K562 (cell line): Measurements from ENCODE around the gene EVI5. TPM values are rescaled to one million over a fixed set of nuclear protein-coding genes. Genes with fewer than 3 reads are reported as not detected.
"Not testable (repeated sequence)": the region's sequence is repeated elsewhere in the genome, so short reads cannot be mapped to it uniquely, and the experiment has no call there.

ENCODE experiments used
- ATAC-seq: fragments of 200-7000 bp; cut with Tn5 transposase; 3 replicates; pipeline ENCODE4 v1.9.1; 2020; ENCODE audit warnings: moderate library complexity
- BruUV-seq: library from RNA; stranded (reverse); fragments of 400-500 nt; replicated peaks from 2 replicates; lab custom pipeline; 2021; lab: Mats Ljungman, UMichigan
- CTCF ChIA-PET: fragments of 300-600 bp; formaldehyde crosslinking; extraction: SDS; loops from one replicate; lab custom pipeline; 2021; ENCODE audit warnings: low intra/inter-chr PET ratio; lab: Yijun Ruan, JAX
- POLR2A ChIA-PET: fragments of 300-600, 350-650 bp; sonication (Branson Sonifier 250); formaldehyde crosslinking; extraction: SDS; loops from one replicate; lab custom pipeline; 2021; ENCODE audit warnings: antibody characterized with exemption, inconsistent platforms; lab: Yijun Ruan, JAX
- DNase-seq, 4 experiments: peaks; one replicate each; pipeline versions ENCODE4 v3.0.0 to v3.0.0-alpha.2; 2011 to 2018; ENCODE audit warnings: low spot score in 3 of 4, mixed read lengths in 3 of 4; ENCODE audit errors: extremely low read depth in 1 of 4
- FAIRE-seq: peaks from 2 replicates; lab custom pipeline; 2011; peaks lifted over from hg19 to GRCh38; lab: Jason Lieb, UNC
- H2AFZ ChIP-seq: 2 replicates; pipeline ENCODE4 v1.6.0; 2011; ENCODE audit warnings: low read depth, low read length, control low read depth, inconsistent platforms
- H3K27ac ChIP-seq: fragments of 200-600 bp; 3 replicates; pipeline ENCODE4 v1.8.0; 2011; ENCODE audit warnings: low read depth, mild to moderate bottlenecking, control low read depth, inconsistent platforms, low read length, moderate library complexity, mixed read lengths; ENCODE audit errors: extremely low read depth
- H3K27me3 ChIP-seq, 2 experiments: fragments of 300-600 bp in 1 of 2; 2 replicates in 1 of 2; 3 replicates in 1 of 2; pipeline versions ENCODE4 v1.6.0 to v1.8.0; 2011; ENCODE audit warnings: inconsistent platforms in 2 of 2, low read length in 2 of 2, mild to moderate bottlenecking in 1 of 2, mixed read lengths in 1 of 2, moderate library complexity in 1 of 2; ENCODE audit not compliant: control insufficient read depth in 2 of 2, insufficient read depth in 2 of 2
- H3K36me3 ChIP-seq: fragments of 300-600 bp; 3 replicates; pipeline ENCODE4 v1.8.0; 2011; ENCODE audit warnings: mild to moderate bottlenecking, low read length, inconsistent platforms; ENCODE audit not compliant: control insufficient read depth, insufficient read depth
- H3K4me1 ChIP-seq, 2 experiments: fragments of 200-600 bp in 1 of 2; replicated peaks in 1 of 2; 2 replicates in 1 of 2; 3 replicates in 1 of 2; pipeline versions ENCODE4 v1.5.1 to v1.8.0; 2011; ENCODE audit warnings: inconsistent platforms in 2 of 2, low read length in 2 of 2, mild to moderate bottlenecking in 1 of 2, mixed read lengths in 1 of 2, moderate library complexity in 1 of 2; ENCODE audit not compliant: control insufficient read depth in 2 of 2, insufficient read depth in 2 of 2
- H3K4me2 ChIP-seq: 2 replicates; pipeline ENCODE4 v1.6.1; 2011; ENCODE audit warnings: low read length, control low read depth, inconsistent platforms, mixed read lengths; ENCODE audit not compliant: insufficient read depth
- H3K4me3 ChIP-seq: fragments of 200-600 bp; sonication (generic), shearing (Covaris generic); 2 replicates; pipeline ENCODE4 v1.5.1; 2016; ENCODE audit warnings: control low read depth, inconsistent platforms
- H3K79me2 ChIP-seq: fragments of 200-600 bp; 3 replicates; pipeline ENCODE4 v1.8.0; 2011; ENCODE audit warnings: low read length, inconsistent platforms; ENCODE audit not compliant: control insufficient read depth, insufficient read depth
- H3K9ac ChIP-seq, 2 experiments: 2 replicates each; pipeline versions ENCODE4 v1.6.0 to v1.6.1; 2011; ENCODE audit warnings: low read depth in 2 of 2, low read length in 2 of 2, control low read depth in 1 of 2, inconsistent platforms in 1 of 2, mild to moderate bottlenecking in 1 of 2, mixed read lengths in 1 of 2; ENCODE audit not compliant: insufficient read depth in 1 of 2
- H3K9me1 ChIP-seq: one replicate; pipeline ENCODE4 v1.6.0; 2011; ENCODE audit warnings: inconsistent platforms, mild to moderate bottlenecking, low read length, moderate library complexity; ENCODE audit not compliant: control insufficient read depth, insufficient read depth
- H3K9me3 ChIP-seq: replicated peaks from 2 replicates; pipeline ENCODE4 v1.5.1; 2011; ENCODE audit warnings: low read depth, low read length, inconsistent platforms; ENCODE audit not compliant: control insufficient read depth, insufficient read depth
- H4K20me1 ChIP-seq: replicated peaks from 2 replicates; pipeline ENCODE4 v1.6.1; 2011; ENCODE audit warnings: low read length, inconsistent platforms, mixed read lengths; ENCODE audit not compliant: control insufficient read depth, insufficient read depth
- CTCF ChIP-seq, 3 experiments: IDR thresholded peaks in 2 of 3; conservative IDR thresholded peaks in 1 of 3; 2 replicates each; pipeline ENCODE4 v1.5.1; 2011 to 2012; ENCODE audit warnings: low read length in 3 of 3, mild to moderate bottlenecking in 3 of 3, control low read depth in 2 of 3, improper control_type of control experiment in 1 of 3, inconsistent platforms in 1 of 3, low read depth in 1 of 3, mixed read lengths in 1 of 3, moderate library complexity in 1 of 3; ENCODE audit not compliant: insufficient read depth in 2 of 3
- DEAF1 ChIP-seq: fragments of 450-650 bp; formaldehyde crosslinking; IDR thresholded peaks from 2 replicates; pipeline ENCODE4 v1.4.0; 2020; ENCODE audit warnings: mild to moderate bottlenecking, moderate library complexity
- RAD21 ChIP-seq, 2 experiments: fragments of 250-450 bp in 1 of 2; fragments of 450-650 bp in 1 of 2; sonication (Bioruptor Pico) in 1 of 2; formaldehyde crosslinking in 1 of 2; IDR thresholded peaks in 1 of 2; conservative IDR thresholded peaks in 1 of 2; 2 replicates each; pipeline versions ENCODE4 v1.4.0 to v1.8.0; 2020 to 2022; ENCODE audit warnings: mild to moderate bottlenecking in 2 of 2, moderate library complexity in 1 of 2
- SAFB ChIP-seq: fragments of 200-400 bp; formaldehyde crosslinking; IDR thresholded peaks from 2 replicates; pipeline ENCODE4 v1.6.1; 2017; ENCODE audit warnings: low read depth, low read length, borderline replicate concordance
- USF2 ChIP-seq: sonication (generic); formaldehyde crosslinking; IDR thresholded peaks from 2 replicates; pipeline ENCODE4 v1.5.0; 2020; ENCODE audit warnings: missing genetic modification reagents
- WGBS: fragments of 100-300 bp; shearing (Covaris generic); methylation state at CpG from one replicate; pipeline ENCODE4 v1.1.6; 2016; ENCODE audit warnings: low coverage, mixed read lengths; ENCODE audit not compliant: insufficient coverage; ENCODE audit errors: missing lambda C conversion rate; 5-methylcytosine and 5-hydroxymethylcytosine counted together
- in situ Hi-C: fragments of 300-500 bp; cut with MboI; formaldehyde crosslinking; loops from 4 replicates; pipeline ENCODE4 v1.15.0; 2018; ENCODE audit warnings: inconsistent platforms, mixed read lengths
- intact Hi-C: fragments of 100-400 bp; cut with micrococcal nuclease; formaldehyde crosslinking; loops from 2 replicates; pipeline ENCODE4 v1.14.2; 2022
- polyA plus RNA-seq, 8 experiments: library from polyadenylated mRNA; depleted of rRNA in 4 of 8; stranded (reverse) in 5 of 8; unstranded in 3 of 8; fragments of >200 nt; fragmentation: Nextera tagmentation in 2 of 8; fragmentation: Illumina TruSeq in 1 of 8; extraction: Ambion mirVana in 2 of 8; extraction: Trizol in 1 of 8; gene quantifications; 2 replicates each; pipeline versions ENCODE4 v1.2.1 to v1.2.3, GENCODE V29; 2011 to 2014; ENCODE audit warnings: inconsistent platforms in 1 of 8, missing spikeins in 1 of 8
- total RNA-seq, 7 experiments: library from RNA; depleted of rRNA in 6 of 7; stranded (reverse); fragments of >200 nt in 6 of 7; fragmentation: Illumina TruSeq in 2 of 7; extraction: Trizol in 2 of 7; gene quantifications; 2 replicates each; pipeline versions ENCODE4 v1.2.1 to v1.2.3, GENCODE V29; 2011 to 2021; ENCODE audit warnings: low replicate concordance in 1 of 7

The EVI5 gene
- total and polyA plus RNA-seq, 9 of the 15 experiments (the other 6 are each of a cell fraction or from before 2014, with no cell fraction given) = 1.7 to 50.1 (median 13.7) TPM

GRCh38 chr1:92599184-92599583 is 185.7 kb downstream of the EVI5 start (continued):
- TF ChIP-seq CTCF (IDR thresholded peaks at IDR 0.05 in 2 of 3, conservative IDR thresholded peaks at IDR 0.05 in 1 of 3; ENCODE audit: insufficient read depth in 2 of 3, low read depth in 1 of 3, low read length in 3 of 3) (peak in 1 of 3 experiments; percentile 53; a peak in 2 of 6 replicates), RAD21 (CRISPR knock-in tag; conservative IDR thresholded peaks at IDR 0.05 in 1 of 2, IDR thresholded peaks at IDR 0.05 in 1 of 2) (peak; percentile 77 to 78), SAFB (no peak), USF2 (CRISPR knock-in tag) (no peak), DEAF1 (CRISPR knock-in tag) (peak; percentile 47; the same call in 1 of the 2 replicates)
- TF ChIP-seq, all 486 proteins: peak for 4

- H4K20me1 ChIP-seq, H3K79me2 ChIP-seq, ATAC-seq, H3K4me3 ChIP-seq, H2AFZ ChIP-seq, H3K4me2 ChIP-seq, in situ Hi-C loops, H3K4me1 ChIP-seq, H3K36me3 ChIP-seq, FAIRE-seq, H3K27me3 ChIP-seq, H3K9me1 ChIP-seq, BruUV-seq, H3K27ac ChIP-seq, H3K9ac ChIP-seq, POLR2A ChIA-PET, intact Hi-C loops, CTCF ChIA-PET, H3K9me3 ChIP-seq, DNase-seq: not testable (repeated sequence)
- WGBS = 78% methylated on average over 8 of the region's 9 CpGs
These were observed 195.5 kb downstream of the EVI5 start for GRCh38 chr1:92589361-92589760.
